Measurements from ENCODE around the gene FBXO31. TPM values are rescaled to one million over a fixed set of nuclear protein-coding genes. Genes with fewer than 3 reads are reported as not detected.

FBXO31 gene
- total and polyA plus RNA-seq, 2 of the 8 experiments (the other 6 are each of a cell fraction or from before 2014, with no cell fraction given), result 8.3 to 21.6 TPM

- Histone ChIP-seq H3K4me3 (ENCODE audit: extremely low read depth in 1 of 4, insufficient read depth in 2 of 4, low read depth in 3 of 4, low read length in 4 of 4) (peak within 1 kb of the TSS; percentile 77 to 99 (median 94)), H3K14ac (ENCODE audit: insufficient read length) (no peak within 1 kb of the TSS), H4K5ac (ENCODE audit: insufficient read length, low read depth, low read length) (peak within 1 kb of the TSS; percentile 79), H3K79me2 (ENCODE audit: control insufficient read depth in 1 of 2, insufficient read depth in 2 of 2, low read length in 2 of 2) (peaks cover 0 to 12% of the 10 kb centered on the region in 2 experiments; a peak in 2 of 4 replicates), H2BK5ac (ENCODE audit: low read depth, low read length) (peak within 1 kb of the TSS; percentile 67), H4K20me1 (replicated peaks in 1 of 2; ENCODE audit: control insufficient read depth in 1 of 2, insufficient read depth in 2 of 2, low read length in 2 of 2) (no peaks in the 10 kb centered on the region), H3K79me1 (ENCODE audit: low read depth, low read length) (no peaks in the 10 kb centered on the region), H2BK20ac (ENCODE audit: low read length) (no peak within 1 kb of the TSS), H3K23me2 (ENCODE audit: low read depth, low read length) (peaks cover 5% of the 10 kb centered on the region; the same call in 1 of the 2 replicates), H4K8ac (ENCODE audit: extremely low read depth, insufficient read depth, low read length) (peak within 1 kb of the TSS; percentile 98), H2BK120ac (replicated peaks; ENCODE audit: low read depth, low read length) (no peak within 1 kb of the TSS), H3K36me3 (ENCODE audit: control insufficient read depth in 2 of 4, insufficient read depth in 4 of 4, low read length in 3 of 4) (no peaks in the 10 kb centered on the region; a peak in 1 of 8 replicates), H3K4me1 (replicated peaks in 1 of 4; ENCODE audit: control insufficient read depth in 3 of 4, insufficient read depth in 4 of 4, low read length in 3 of 4) (peaks cover 0 to 5% (median 3%) of the 10 kb centered on the region in 4 experiments; a peak in 5 of 7 replicates), H3K9me3 (ENCODE audit: insufficient read depth in 2 of 2, low read depth in 1 of 2, low read length in 1 of 2) (no peaks in the 10 kb centered on the region), H2BK15ac (ENCODE audit: low read length) (no peak within 1 kb of the TSS), H3K9ac (replicated peaks in 1 of 4; ENCODE audit: extremely low read depth in 1 of 4, low read depth in 3 of 4, low read length in 3 of 4) (peak within 1 kb of the TSS; percentile 93 to 95 (median 94)), H3K23ac (ENCODE audit: insufficient read length) (no peak within 1 kb of the TSS), H3K18ac (ENCODE audit: extremely low read depth, low read length) (peak within 1 kb of the TSS; percentile 64), H3K4me2 (ENCODE audit: insufficient read depth in 1 of 2, low read depth in 2 of 2, low read length in 2 of 2) (peak within 1 kb of the TSS; percentile 80 to 97), H3K27me3 (replicated peaks in 1 of 4; ENCODE audit: control insufficient read depth in 3 of 4, extremely low read depth in 1 of 4, insufficient read depth in 3 of 4, low read length in 3 of 4) (no peaks in the 10 kb centered on the region), H2AK5ac (ENCODE audit: low read depth, low read length) (no peak within 1 kb of the TSS), H4K91ac (replicated peaks; ENCODE audit: insufficient read length, low read length) (peak within 1 kb of the TSS; percentile 85), H3K4ac (replicated peaks; ENCODE audit: insufficient read length, low read depth, low read length) (peak within 1 kb of the TSS; percentile 34), H3K56ac (replicated peaks; ENCODE audit: insufficient read length, low read depth, low read length) (peak within 1 kb of the TSS; percentile 95), H2AFZ (ENCODE audit: low read length) (peak within 1 kb of the TSS; percentile 47; the same call in 1 of the 2 replicates), H3K27ac (ENCODE audit: low read depth, low read length) (peak within 1 kb of the TSS; percentile 88), H2BK12ac (ENCODE audit: low read depth, low read length) (no peak within 1 kb of the TSS)
- WGBS, 2 experiments (ENCODE audit: extremely low coverage in 1 of 2, insufficient coverage in 1 of 2, insufficient read length in 1 of 2, insufficient replicate concordance in 2 of 2, low coverage in 1 of 2, low lambda C conversion rate in 2 of 2, missing lambda C conversion rate in 1 of 2), result 4% methylated on average over 49 of the region's 64 CpGs; no CpG with 5 or more reads in 1 of the 2 experiments
- ChIA-PET CTCF (ENCODE audit: partially characterized antibody) (interaction anchor here (0.6 to 1.3 kb wide), 5 partner anchors 17 to 124 kb away, joined by 3 to 4 read pairs (median 3); no protein-coding TSS in a partner anchor), POLR2A (ENCODE audit: partially characterized antibody) (interaction anchor here (0.5 to 3.3 kb wide), 16 partner anchors 9 to 261 kb away, joined by 3 to 17 read pairs (median 4); partner anchors contain the start of gene FBXO31)
- DNase-seq (ENCODE audit: low read depth in 1 of 2, low spot score in 2 of 2), result peak; percentile 84 to 99
- FAIRE-seq, result no peak
- TF ChIP-seq SIX5 (IDR thresholded peaks at IDR 0.05; ENCODE audit: low read depth, low read length) (no peak), MAX (IDR thresholded peaks at IDR 0.05) (peak; percentile 80), TBP (IDR thresholded peaks at IDR 0.05; ENCODE audit: low read depth, low read length) (peak; percentile 72), SRF (IDR thresholded peaks at IDR 0.05; ENCODE audit: low read depth, low read length) (no peak), SIRT6 (IDR thresholded peaks at IDR 0.05; ENCODE audit: low read length) (no peak), CEBPB (IDR thresholded peaks at IDR 0.05; ENCODE audit: low read depth, low read length) (no peak), RAD21 (IDR thresholded peaks at IDR 0.05 in 1 of 2, conservative IDR thresholded peaks at IDR 0.05 in 1 of 2; ENCODE audit: low read depth in 2 of 2, low read length in 2 of 2) (peak in 1 of 2 experiments; percentile 32; a peak in 1 of 4 replicates), TAF7 (optimal IDR thresholded peaks at IDR 0.05; ENCODE audit: borderline replicate concordance, low read depth, low read length) (peak; percentile 73), POLR2A (IDR thresholded peaks at IDR 0.05; ENCODE audit: control extremely low read depth in 1 of 2, low read depth in 2 of 2, low read length in 2 of 2) (peak; percentile 84 to 92), BCL11A (IDR thresholded peaks at IDR 0.05; ENCODE audit: low read depth in 2 of 2, low read length in 2 of 2) (no peak), SP4 (IDR thresholded peaks at IDR 0.05; ENCODE audit: low read length) (peak; percentile 67; the same call in 1 of the 2 replicates), TEAD4 (IDR thresholded peaks at IDR 0.05; ENCODE audit: low read depth, low read length) (0 out of 2 replicates have a peak, but pooled peaks have one; percentile 8)
Measured at GRCh38 chr16:87316923-87317749, 66.4 kb downstream of the FBXO31 start, which contains the start of gene C16orf95. Gene C16orf95 (minus strand): TSS chr16:87317392. CDS start chr16:87317242, 150 bp downstream.

All from H1 (cell line).